Heart left ventricle (tissue), 13 donors: ENCODE measurements around the gene MYO7B.

Experiments used
- CTCF ChIP-seq, 12 donors: fragments of 200-600 bp; sonication (generic) in 4 of 12; IDR thresholded peaks; one replicate each; pipeline versions ENCODE4 v1.5.0 to v1.8.0; 2018 to 2022; ENCODE audit warnings: antibody characterized with exemption in 12 of 12, mild to moderate bottlenecking in 5 of 12
- POLR2A ChIP-seq, 2 donors: fragments of 450-650 bp; IDR thresholded peaks; one replicate each; pipeline ENCODE4 v1.6.1; 2017; ENCODE audit warnings: antibody characterized with exemption in 2 of 2, mild to moderate bottlenecking in 2 of 2, moderate library complexity in 2 of 2
- donor health status: ischemic (EF 13 %, LVEDD 7.1; RV severe dilation, severe dysfunction).
- donor health status: DM: no; HTN: yes; CAD: no.
- donor health status: DM: no; HTN: no; CAD: no.
- donor health status: ischemic (EF 25% LVEDD 6.9; RV normal size, moderate dysfunction).
- donor health status: ischemic (EF 25% LVEDD 5.7; RV mildly dilated, moderate dysfunction).
- donor health status: ischemic (EF 35%, LVEDD 5.7; RV mildly dilated, moderate dysfunction).
- donor health status: nonischemic (EF 11% LVEDD 7.7; RV severe dilation, severe dysfunction).
- donor health status: DM: yes; HTN: yes; CAD: no.
- donor health status: PGD.
- donor health status: ischemic (EF 29% LVEDD 5.4; RV normal size, mild dysfunction).
- donor health status: nonischemic (EF 23%, LVEDD 6.1; RV moderate dilation, normal function).

- TF ChIP-seq CTCF (IDR thresholded peaks at IDR 0.05): no peak
- no peak for TF ChIP-seq POLR2A (IDR thresholded peaks at IDR 0.05)
Observed at GRCh38 chr2:127511090-127511695, 24.3 kb upstream of the MYO7B start.
